Measurements from ENCODE around the gene AMBRA1.

Gene AMBRA1

GRCh38 chr11:46397526-46397925 lies 196.3 kb downstream of the AMBRA1 start:
- DNase-seq (ENCODE audit: low read depth in 2 of 2) = no peak

GRCh38 chr11:46393759-46394158 lies 200.1 kb downstream of the AMBRA1 start:
- DNase-seq (ENCODE audit: low read depth in 2 of 2) = no peak

GRCh38 chr11:46393231-46393616 lies 200.6 kb downstream of the AMBRA1 start:
- DNase-seq (ENCODE audit: low read depth in 2 of 2) = no peak

GRCh38 chr11:46392421-46393230 lies 201.2 kb downstream of the AMBRA1 start:
- DNase-seq (ENCODE audit: low read depth in 2 of 2) = peak; percentile 52 to 67

GRCh38 chr11:46391578-46392420 lies 202.0 kb downstream of the AMBRA1 start, which contains the start of gene CHRM4:
CHRM4 (minus strand) TSS chr11:46391776; CDS start chr11:46386557, 5,219 bp downstream.
- DNase-seq (ENCODE audit: low read depth in 2 of 2) = no peak

- DNase-seq (ENCODE audit: low read depth in 2 of 2) = no peak
Observed at GRCh38 chr11:46391186-46391577, 202.6 kb downstream of the AMBRA1 start.

- DNase-seq (ENCODE audit: low read depth in 2 of 2) = no peak
Observed at GRCh38 chr11:46390331-46391171, 203.3 kb downstream of the AMBRA1 start.

GRCh38 chr11:46389450-46390330 lies 204.1 kb downstream of the AMBRA1 start:
- DNase-seq (ENCODE audit: low read depth in 2 of 2) = peak in 1 of 2 donors; percentile 65

GRCh38 chr11:46388619-46389449 lies 205.0 kb downstream of the AMBRA1 start:
- no peak for DNase-seq (ENCODE audit: low read depth in 2 of 2)

GRCh38 chr11:46387919-46388618 lies 205.8 kb downstream of the AMBRA1 start:
- no peak for DNase-seq (ENCODE audit: low read depth in 2 of 2)

GRCh38 chr11:46387456-46387855 lies 206.4 kb downstream of the AMBRA1 start:
- DNase-seq (ENCODE audit: low read depth in 2 of 2) = no peak

GRCh38 chr11:46386674-46387073 lies 207.1 kb downstream of the AMBRA1 start:
- no peak for DNase-seq (ENCODE audit: low read depth in 2 of 2)

GRCh38 chr11:46386005-46386578 lies 207.7 kb downstream of the AMBRA1 start:
- DNase-seq (ENCODE audit: low read depth in 2 of 2) = no peak

- no peak for DNase-seq (ENCODE audit: low read depth in 2 of 2)
Observed at GRCh38 chr11:46385169-46386004, 208.4 kb downstream of the AMBRA1 start.

GRCh38 chr11:46383974-46384701 lies 209.7 kb downstream of the AMBRA1 start:
- no peak for DNase-seq (ENCODE audit: low read depth in 2 of 2)

GRCh38 chr11:46383404-46383758 lies 210.4 kb downstream of the AMBRA1 start:
- no peak for DNase-seq (ENCODE audit: low read depth in 2 of 2)

- DNase-seq (ENCODE audit: low read depth in 2 of 2) = no peak
Observed at GRCh38 chr11:46382646-46383403, 211.0 kb downstream of the AMBRA1 start.
